Endometrium (tissue), 2 donors: ENCODE results near the gene CAV2.

Experiments
- FAIRE-seq: peaks from 2 replicates; lab custom pipeline; 2012; peaks lifted over from hg19 to GRCh38; lab: Jason Lieb, UNC
- donor health status: control.
- donor health status: control.

CAV2 gene

GRCh38 chr7:116495736-116496135 lies 3.8 kb upstream of the CAV2 start:
- no peak for FAIRE-seq

DNA sequence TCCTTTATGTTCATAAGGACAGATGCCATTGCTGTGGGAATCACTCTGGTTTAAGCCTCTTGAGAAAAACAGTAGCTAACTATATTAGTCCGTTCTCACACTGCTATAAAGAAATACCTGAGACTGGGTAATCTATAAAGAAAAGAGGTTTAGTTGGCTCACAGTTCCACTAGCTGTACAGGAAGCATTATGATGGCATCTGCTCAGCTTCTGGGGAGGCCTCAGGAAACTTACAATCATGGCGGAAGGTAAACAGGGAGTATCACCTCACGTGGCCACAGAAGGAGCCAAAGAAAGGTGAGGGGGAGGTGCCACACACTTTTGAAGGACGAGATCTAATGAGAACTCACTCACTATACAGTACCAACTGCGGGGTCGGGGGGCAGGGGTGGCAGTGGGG lies 2.9 kb upstream of the CAV2 start:
- no peak for FAIRE-seq

- no peak for FAIRE-seq
These were observed 1.8 kb upstream of the CAV2 start for GRCh38 chr7:116497708-116498107.

GRCh38 chr7:116500078-116500853 lies 728 bp downstream of the CAV2 start:
- no peak for FAIRE-seq

GRCh38 chr7:116501425-116502167 lies 2.1 kb downstream of the CAV2 start:
- FAIRE-seq = no peak

- FAIRE-seq = no peak
These were observed 2.9 kb downstream of the CAV2 start for GRCh38 chr7:116502201-116503096.

GRCh38 chr7:116503835-116504234 lies 4.3 kb downstream of the CAV2 start:
- no peak for FAIRE-seq

- no peak for FAIRE-seq
These were observed 5.7 kb downstream of the CAV2 start for GRCh38 chr7:116505278-116505677.

GRCh38 chr7:116505823-116506222 lies 6.3 kb downstream of the CAV2 start:
- FAIRE-seq = no peak

- FAIRE-seq = no peak
These were observed 10.5 kb downstream of the CAV2 start for GRCh38 chr7:116509982-116510579.

GRCh38 chr7:116510795-116511194 lies 11.3 kb downstream of the CAV2 start:
- no peak for FAIRE-seq

GRCh38 chr7:116511552-116512519 lies 12.3 kb downstream of the CAV2 start:
- FAIRE-seq = no peak

- no peak for FAIRE-seq
These were observed 13.1 kb downstream of the CAV2 start for GRCh38 chr7:116512520-116513188.

DNA sequence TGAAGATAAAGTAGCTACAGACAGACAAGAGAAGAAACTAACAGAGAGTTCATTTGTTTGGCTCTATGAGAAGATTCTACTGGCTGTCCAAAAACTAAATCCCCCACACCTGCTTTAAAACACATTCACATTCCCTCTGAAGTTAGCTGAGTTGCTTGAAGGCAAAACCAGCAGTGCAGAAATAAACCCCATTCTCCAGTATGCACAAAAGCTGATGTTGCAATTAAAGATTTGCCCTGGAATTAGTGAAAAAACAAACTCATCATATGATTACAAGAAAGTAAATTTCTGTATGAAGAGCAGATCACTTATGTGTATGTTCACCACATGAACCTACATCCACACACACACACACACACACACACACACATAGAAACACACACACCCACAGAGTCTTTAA lies 16.0 kb downstream of the CAV2 start:
- no peak for FAIRE-seq

DNA sequence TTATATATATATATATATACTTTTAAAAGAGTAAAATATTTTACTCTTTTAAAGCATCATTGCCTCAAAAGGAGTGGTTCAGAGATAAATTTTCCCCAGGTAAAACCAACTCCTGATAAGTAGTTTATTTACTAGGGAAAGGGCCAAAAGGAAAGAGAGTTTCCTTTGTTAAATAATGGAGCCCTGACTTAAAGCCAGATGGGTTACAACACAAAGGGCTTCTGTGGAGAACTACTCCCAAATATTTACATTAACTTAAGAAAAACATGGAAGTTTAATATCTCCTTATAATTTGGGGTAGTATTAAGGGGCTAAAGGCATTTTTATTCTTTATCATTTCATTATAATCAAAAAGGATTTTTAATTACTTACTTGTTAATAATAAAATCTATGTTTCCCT lies 16.8 kb downstream of the CAV2 start:
- no peak for FAIRE-seq

DNA sequence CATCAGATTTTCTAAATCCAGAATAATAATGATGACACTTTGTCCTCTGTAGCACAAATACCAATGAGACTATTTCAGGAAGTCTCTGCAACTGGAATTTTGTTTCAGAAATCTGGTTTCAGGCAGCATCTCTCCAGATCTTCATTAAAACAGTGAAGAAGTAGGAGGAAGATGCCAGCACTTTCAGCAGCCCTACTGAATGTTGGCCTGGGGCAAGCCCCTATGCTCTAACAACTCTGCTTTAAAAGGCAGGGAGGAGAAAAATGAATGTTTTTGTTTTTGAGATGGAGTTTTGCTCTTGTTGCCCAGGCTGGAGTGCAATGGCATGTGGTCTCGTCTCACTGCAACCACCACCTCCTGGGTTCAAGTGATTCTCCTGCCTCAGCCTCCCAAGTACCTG lies 18.1 kb downstream of the CAV2 start:
- no peak for FAIRE-seq

GRCh38 chr7:116518961-116519360 lies 19.4 kb downstream of the CAV2 start:
- FAIRE-seq = no peak

DNA sequence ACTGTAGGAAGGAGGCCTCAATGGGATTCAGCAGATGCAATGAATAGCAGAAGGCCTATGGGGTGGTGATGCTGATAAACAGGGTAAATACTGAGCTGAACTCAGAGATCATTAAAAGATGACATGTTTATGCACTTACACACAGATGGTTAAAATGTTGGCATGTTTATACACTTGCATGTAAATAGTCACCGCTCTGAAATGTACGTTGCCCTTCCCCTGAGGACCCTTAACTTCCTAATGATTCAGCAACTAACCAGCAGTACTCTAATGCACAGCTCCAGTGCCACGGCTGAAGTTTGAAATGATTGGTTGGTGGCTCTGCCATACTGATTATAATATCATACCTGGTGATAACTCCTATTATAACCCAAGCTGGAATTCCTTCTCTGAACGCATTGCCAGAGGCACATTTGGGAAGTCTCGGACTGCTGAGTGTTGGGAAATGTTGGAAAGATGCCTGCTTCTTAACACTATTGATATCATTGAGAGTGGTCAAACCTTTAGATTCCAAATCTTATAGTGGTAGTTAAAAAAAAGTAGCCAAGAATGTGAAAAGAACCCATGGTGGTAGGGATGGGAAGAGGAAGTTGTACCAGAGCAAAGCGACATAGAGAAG lies 21.6 kb downstream of the CAV2 start:
- no peak for FAIRE-seq

DNA sequence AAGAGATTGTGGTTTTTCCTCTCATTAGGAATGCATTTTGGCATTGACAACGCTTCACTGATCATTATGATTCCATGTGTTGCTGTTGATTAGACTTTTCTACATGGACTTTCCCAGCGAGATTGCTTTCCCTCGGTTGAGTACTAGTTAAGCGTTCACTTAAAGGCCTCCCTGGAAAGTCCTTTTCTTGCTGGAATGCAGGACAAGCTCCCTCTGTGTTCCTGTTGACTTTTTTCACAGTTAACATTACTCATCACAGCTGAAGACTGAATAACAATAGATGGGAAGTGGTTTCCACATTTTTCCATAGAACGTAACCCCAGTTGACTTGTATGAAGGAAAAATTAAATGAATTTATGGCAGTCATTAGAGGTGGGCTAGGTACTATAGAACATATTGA lies 22.7 kb downstream of the CAV2 start:
- FAIRE-seq = no peak

GRCh38 chr7:116524221-116524608 lies 24.7 kb downstream of the CAV2 start:
- FAIRE-seq = no peak
